Measurements from ENCODE around the gene SSTR5. TPM values are rescaled to one million over a fixed set of nuclear protein-coding genes. Genes with fewer than 3 reads are reported as not detected.

SSTR5 gene
- polyA plus RNA-seq, 2 of the 4 experiments (the other 2 are of a cell fraction) = 0.06 to 0.08 TPM

DNA sequence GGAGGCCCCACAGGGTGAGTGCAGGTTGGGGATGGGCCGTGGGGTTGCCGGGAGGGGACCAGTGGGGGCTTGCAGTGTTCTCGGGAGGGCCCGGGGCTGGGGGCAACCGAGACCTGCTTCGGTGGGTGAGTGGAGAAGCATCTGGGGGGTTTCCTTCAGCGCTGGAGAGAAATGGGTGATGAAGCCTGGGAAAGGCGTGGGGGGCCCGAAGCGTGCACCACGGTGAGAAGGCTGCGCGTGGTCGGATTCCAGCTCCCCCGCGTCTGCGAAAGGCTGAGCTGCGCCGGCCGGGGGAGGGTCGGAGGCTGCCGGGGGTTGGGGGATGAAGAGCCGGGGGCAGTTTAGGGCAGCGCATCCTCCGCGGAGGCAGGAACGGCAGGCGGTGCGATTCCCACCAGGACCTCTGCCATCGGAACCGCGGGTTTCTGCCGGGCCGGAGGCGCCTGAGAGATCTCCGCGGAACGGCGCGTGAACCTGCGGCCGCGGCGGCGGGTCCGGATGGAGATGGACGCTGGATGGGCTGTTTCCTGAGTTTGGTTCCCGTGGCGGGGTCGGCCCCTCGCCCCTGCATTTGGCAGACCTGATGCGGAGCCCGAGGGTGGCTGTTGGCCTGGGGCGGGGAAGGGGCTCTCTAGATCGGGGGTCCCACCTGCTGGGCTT lies 6.9 kb upstream of the SSTR5 start (continued):
- no peak for TF ChIP-seq NFE2L2 (conservative IDR thresholded peaks at IDR 0.05; ENCODE audit: low read length)
- TF ChIP-seq CBX8 (IDR thresholded peaks at IDR 0.05) = no peak

- peaks cover 5% of the 10 kb centered on the region; the same call in 2 of the 3 replicates for H3K4me1 ChIP-seq
- no peak overlapping the region for H3K4me3 ChIP-seq
- ATAC-seq = no peak
- H3K27ac ChIP-seq = no peak overlapping the region
- no peak for DNase-seq (ENCODE audit: low read depth in 1 of 2, low spot score in 1 of 2)
- H3K9me3 ChIP-seq = no peaks in the 10 kb centered on the region
- WGBS (ENCODE audit: missing lambda C conversion rate) = 33% methylated on average over 21 of the region's 24 CpGs
- TF ChIP-seq HOXB5 (CRISPR knock-in tag; IDR thresholded peaks at IDR 0.05) = no peak
- no peak for TF ChIP-seq POLR2AphosphoS2 (conservative IDR thresholded peaks at IDR 0.05; ENCODE audit: low read length)
- TF ChIP-seq ELK1 (IDR thresholded peaks at IDR 0.05; ENCODE audit: low read depth, low read length) = no peak
- TF ChIP-seq RNF2 (IDR thresholded peaks at IDR 0.05; ENCODE audit: borderline replicate concordance, low read depth) = no peak
- no peak for TF ChIP-seq EHF (CRISPR knock-in tag; IDR thresholded peaks at IDR 0.05)
- TF ChIP-seq MAFK (IDR thresholded peaks at IDR 0.05; ENCODE audit: partially characterized antibody) = no peak
- TF ChIP-seq HOXA7 (CRISPR knock-in tag; IDR thresholded peaks at IDR 0.05) = no peak
- TF ChIP-seq ZSCAN20 (CRISPR knock-in tag; IDR thresholded peaks at IDR 0.05) = no peak
- TF ChIP-seq USF2 (IDR thresholded peaks at IDR 0.05) = no peak
- TF ChIP-seq REST (IDR thresholded peaks at IDR 0.05) = no peak
- no peak overlapping the region for H3K4me2 ChIP-seq
- FAIRE-seq = no peak
- ChIA-PET POLR2A (no interaction called here), CTCF (interaction anchor here (0.9 to 12.4 kb wide), 2 partner anchors 9 to 36 kb away, joined by 3 to 174 read pairs; no protein-coding TSS in a partner anchor)
Measured at GRCh38 chr16:1066584-1067172, 5.9 kb upstream of the SSTR5 start.

DNA sequence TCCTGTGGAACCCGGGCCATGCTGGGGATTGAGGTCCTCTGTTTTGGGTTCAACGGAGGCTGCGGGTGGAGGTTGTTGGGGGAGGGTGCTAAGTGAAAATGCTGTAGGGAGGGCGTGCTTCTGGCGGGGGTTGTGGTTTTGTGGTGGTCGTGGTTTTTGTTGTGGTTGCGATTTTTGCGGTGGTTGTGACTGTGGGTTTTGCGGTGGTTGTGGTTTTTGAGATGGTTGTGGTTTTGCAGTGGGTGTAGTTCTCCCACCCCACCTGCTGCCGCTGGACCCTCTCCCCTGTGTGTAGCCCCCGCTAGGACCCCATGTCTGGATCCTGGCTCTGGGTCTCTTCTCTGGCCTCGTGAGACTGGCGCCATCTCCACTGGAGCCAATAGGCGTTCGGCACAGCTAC lies 4.9 kb upstream of the SSTR5 start:
- TF ChIP-seq NFE2L2 (conservative IDR thresholded peaks at IDR 0.05; ENCODE audit: low read length) = no peak
- no peak for TF ChIP-seq ESRRA (IDR thresholded peaks at IDR 0.05; ENCODE audit: borderline replicate concordance, low read length)
- no peak for TF ChIP-seq RNF2 (IDR thresholded peaks at IDR 0.05; ENCODE audit: borderline replicate concordance, low read depth)
- TF ChIP-seq BHLHE40 (IDR thresholded peaks at IDR 0.05; ENCODE audit: low read depth, low read length) = no peak
- no peak for TF ChIP-seq RAD21 (conservative IDR thresholded peaks at IDR 0.05 in 1 of 2, IDR thresholded peaks at IDR 0.05 in 1 of 2)
- no peak for TF ChIP-seq RFX5 (IDR thresholded peaks at IDR 0.05)
- TF ChIP-seq TFCP2L1 (CRISPR knock-in tag; IDR thresholded peaks at IDR 0.05) = no peak
- no peak for TF ChIP-seq ZC3H11A (IDR thresholded peaks at IDR 0.05)
- no peak for TF ChIP-seq CBX2 (IDR thresholded peaks at IDR 0.05; ENCODE audit: borderline replicate concordance, low read depth)
- TF ChIP-seq JUNB (IDR thresholded peaks at IDR 0.05) = no peak
- no peak for TF ChIP-seq FOXS1 (CRISPR knock-in tag; IDR thresholded peaks at IDR 0.05)
- TF ChIP-seq, protein P1, sequence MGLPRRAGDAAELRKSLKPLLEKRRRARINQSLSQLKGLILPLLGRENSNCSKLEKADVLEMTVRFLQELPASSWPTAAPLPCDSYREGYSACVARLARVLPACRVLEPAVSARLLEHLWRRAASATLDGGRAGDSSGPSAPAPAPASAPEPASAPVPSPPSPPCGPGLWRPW (IDR thresholded peaks at IDR 0.05) = no peak
- no peak for TF ChIP-seq KDM5A (IDR thresholded peaks at IDR 0.05)
- TF ChIP-seq HOXA7 (CRISPR knock-in tag; IDR thresholded peaks at IDR 0.05) = no peak
- TF ChIP-seq, protein P2, sequence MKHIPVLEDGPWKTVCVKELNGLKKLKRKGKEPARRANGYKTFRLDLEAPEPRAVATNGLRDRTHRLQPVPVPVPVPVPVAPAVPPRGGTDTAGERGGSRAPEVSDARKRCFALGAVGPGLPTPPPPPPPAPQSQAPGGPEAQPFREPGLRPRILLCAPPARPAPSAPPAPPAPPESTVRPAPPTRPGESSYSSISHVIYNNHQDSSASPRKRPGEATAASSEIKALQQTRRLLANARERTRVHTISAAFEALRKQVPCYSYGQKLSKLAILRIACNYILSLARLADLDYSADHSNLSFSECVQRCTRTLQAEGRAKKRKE (CRISPR knock-in tag; IDR thresholded peaks at IDR 0.05; ENCODE audit: low read depth) = no peak
- no peak for TF ChIP-seq TP53 (CRISPR knock-in tag; IDR thresholded peaks at IDR 0.05)
- peaks cover 14% of the 10 kb centered on the region; the same call in 2 of the 3 replicates for H3K4me1 ChIP-seq
- no peak overlapping the region for H3K4me3 ChIP-seq
- no peak overlapping the region for H3K4me2 ChIP-seq
- 12% methylated on average over 13 of the region's 15 CpGs for WGBS (ENCODE audit: missing lambda C conversion rate)
- CTCF ChIA-PET = interaction anchor here (3.2 to 12.4 kb wide), 2 partner anchors 10 to 36 kb away, joined by 12 to 174 read pairs; no protein-coding TSS in a partner anchor
- H3K9me3 ChIP-seq = no peaks in the 10 kb centered on the region
- H3K27ac ChIP-seq = no peak overlapping the region
- POLR2A ChIA-PET = no interaction called here
- no peak for DNase-seq (ENCODE audit: low read depth in 1 of 2, low spot score in 1 of 2)
- FAIRE-seq = no peak
- ATAC-seq = no peak
